ENCODE data around the gene NCR1. TPM values are rescaled to one million over a fixed set of nuclear protein-coding genes. Genes with fewer than 3 reads are reported as not detected.
A peak's percentile ranks its signal among the peaks of the same experiment; 100 is the strongest.
"Not testable (repeated sequence)": the region's sequence is repeated elsewhere in the genome, so short reads cannot be mapped to it uniquely, and the experiment has no call there.

Gene NCR1
- total RNA-seq, 6 donors from 2014 or later: 0.89 to 4.2 (median 2.2) TPM

DNA sequence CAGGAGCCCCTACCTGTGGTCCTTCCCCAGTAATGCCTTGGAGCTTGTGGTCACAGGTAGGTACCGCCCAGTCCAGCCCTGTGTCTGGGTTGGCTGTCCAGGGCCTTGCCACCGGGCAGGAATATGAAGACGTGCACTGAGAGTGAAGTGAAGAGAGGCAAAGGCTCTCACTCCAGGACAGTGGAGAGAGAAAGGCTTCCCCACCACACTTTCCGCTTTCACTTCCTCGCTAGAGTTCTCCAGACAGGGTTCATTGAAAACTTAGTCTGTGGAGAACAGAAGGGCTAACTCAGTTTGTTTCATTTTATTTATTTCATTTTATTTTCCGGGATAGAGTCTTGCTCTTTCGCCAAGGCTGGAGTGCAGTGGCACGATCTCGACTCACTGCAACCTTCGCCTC, 17.7 kb upstream of the NCR1 start:
- Histone ChIP-seq H3K36me3 (peaks cover 0 to 4% (median 0%) of the 10 kb centered on the region in 4 donors), H3K9me3 (no peaks in the 10 kb centered on the region), H3K27me3 (no peaks in the 10 kb centered on the region), H3K4me1 (no peaks in the 10 kb centered on the region), H3K27ac (no peak overlapping the region), H3K4me3 (no peak overlapping the region)
- ATAC-seq (ENCODE audit: low FRiP score in 2 of 2) (no peak), DNase-seq (no peak)
- TF ChIP-seq POLR2A (IDR thresholded peaks at IDR 0.05) (no peak), POLR2AphosphoS5 (IDR thresholded peaks at IDR 0.05) (no peak), EP300 (IDR thresholded peaks at IDR 0.05) (no peak)
- TF ChIP-seq, protein P1, sequence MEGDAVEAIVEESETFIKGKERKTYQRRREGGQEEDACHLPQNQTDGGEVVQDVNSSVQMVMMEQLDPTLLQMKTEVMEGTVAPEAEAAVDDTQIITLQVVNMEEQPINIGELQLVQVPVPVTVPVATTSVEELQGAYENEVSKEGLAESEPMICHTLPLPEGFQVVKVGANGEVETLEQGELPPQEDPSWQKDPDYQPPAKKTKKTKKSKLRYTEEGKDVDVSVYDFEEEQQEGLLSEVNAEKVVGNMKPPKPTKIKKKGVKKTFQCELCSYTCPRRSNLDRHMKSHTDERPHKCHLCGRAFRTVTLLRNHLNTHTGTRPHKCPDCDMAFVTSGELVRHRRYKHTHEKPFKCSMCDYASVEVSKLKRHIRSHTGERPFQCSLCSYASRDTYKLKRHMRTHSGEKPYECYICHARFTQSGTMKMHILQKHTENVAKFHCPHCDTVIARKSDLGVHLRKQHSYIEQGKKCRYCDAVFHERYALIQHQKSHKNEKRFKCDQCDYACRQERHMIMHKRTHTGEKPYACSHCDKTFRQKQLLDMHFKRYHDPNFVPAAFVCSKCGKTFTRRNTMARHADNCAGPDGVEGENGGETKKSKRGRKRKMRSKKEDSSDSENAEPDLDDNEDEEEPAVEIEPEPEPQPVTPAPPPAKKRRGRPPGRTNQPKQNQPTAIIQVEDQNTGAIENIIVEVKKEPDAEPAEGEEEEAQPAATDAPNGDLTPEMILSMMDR (IDR thresholded peaks at IDR 0.05): no peak
- 90 to 91% methylated on average over 10 of the region's 10 CpGs for whole genome bisulfite sequencing, 2 donors

DNA sequence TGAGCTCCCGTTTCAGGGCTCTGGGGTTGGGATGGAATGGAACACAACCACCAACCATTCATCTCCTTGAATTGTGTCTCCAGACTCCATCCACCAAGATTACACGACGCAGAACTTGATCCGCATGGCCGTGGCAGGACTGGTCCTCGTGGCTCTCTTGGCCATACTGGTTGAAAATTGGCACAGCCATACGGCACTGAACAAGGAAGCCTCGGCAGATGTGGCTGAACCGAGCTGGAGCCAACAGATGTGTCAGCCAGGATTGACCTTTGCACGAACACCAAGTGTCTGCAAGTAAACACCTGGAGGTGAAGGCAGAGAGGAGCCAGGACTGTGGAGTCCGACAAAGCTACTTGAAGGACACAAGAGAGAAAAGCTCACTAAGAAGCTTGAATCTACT, 16.4 kb upstream of the NCR1 start:
- TF ChIP-seq EP300 (IDR thresholded peaks at IDR 0.05) (no peak), POLR2AphosphoS5 (IDR thresholded peaks at IDR 0.05) (no peak), POLR2A (IDR thresholded peaks at IDR 0.05) (no peak)
- TF ChIP-seq, protein P1 (IDR thresholded peaks at IDR 0.05): no peak
- H3K36me3 ChIP-seq: peaks cover 0 to 4% (median 0%) of the 10 kb centered on the region in 4 donors

DNA sequence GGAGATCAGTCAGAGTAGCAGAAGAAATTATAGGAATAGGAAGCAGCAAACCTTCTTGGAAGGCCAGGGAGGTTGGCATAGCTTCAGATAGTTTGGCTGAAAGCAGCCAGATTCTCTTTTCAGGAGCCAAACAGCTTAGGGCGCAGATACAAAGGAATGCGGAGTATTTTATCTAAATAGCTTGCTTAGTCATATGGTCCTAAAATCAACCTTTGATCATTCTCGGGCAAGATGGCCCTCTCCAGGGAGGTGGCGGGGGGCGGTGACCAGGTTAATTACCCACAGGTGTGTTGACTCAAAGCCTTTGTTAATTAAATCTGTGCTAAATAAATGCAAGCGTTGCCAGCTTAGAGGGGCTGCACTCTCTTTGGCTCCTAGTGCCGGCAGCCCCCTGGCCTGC, 12.5 kb upstream of the NCR1 start:
- ATAC-seq (ENCODE audit: low FRiP score in 2 of 2) (no peak), DNase-seq (no peak)
- H3K27me3 ChIP-seq: no peaks in the 10 kb centered on the region
- no peak overlapping the region for H3K27ac ChIP-seq
- H3K36me3 ChIP-seq: no peaks in the 10 kb centered on the region
- TF ChIP-seq EP300 (IDR thresholded peaks at IDR 0.05): no peak
- TF ChIP-seq, protein P1 (IDR thresholded peaks at IDR 0.05): no peak
- TF ChIP-seq POLR2A (IDR thresholded peaks at IDR 0.05): no peak
- no peak for TF ChIP-seq POLR2AphosphoS5 (IDR thresholded peaks at IDR 0.05)
- 32 to 58% methylated on average over 7 of the region's 7 CpGs for WGBS, 2 donors
- no peaks in the 10 kb centered on the region for H3K9me3 ChIP-seq
- H3K4me3 ChIP-seq: no peak overlapping the region
- no peaks in the 10 kb centered on the region for H3K4me1 ChIP-seq

More for the DNA sequence above, 16.4 kb upstream of the NCR1 start:
- H3K27me3 ChIP-seq: no peaks in the 10 kb centered on the region
- H3K27ac ChIP-seq: no peak overlapping the region
- H3K4me1 ChIP-seq: no peaks in the 10 kb centered on the region
- H3K4me3 ChIP-seq: no peak overlapping the region
- WGBS, 2 donors: 71 to 87% methylated on average over 11 of the region's 11 CpGs
- DNase-seq: no peak
- no peak for ATAC-seq (ENCODE audit: low FRiP score in 2 of 2)
- no peaks in the 10 kb centered on the region for H3K9me3 ChIP-seq

DNA sequence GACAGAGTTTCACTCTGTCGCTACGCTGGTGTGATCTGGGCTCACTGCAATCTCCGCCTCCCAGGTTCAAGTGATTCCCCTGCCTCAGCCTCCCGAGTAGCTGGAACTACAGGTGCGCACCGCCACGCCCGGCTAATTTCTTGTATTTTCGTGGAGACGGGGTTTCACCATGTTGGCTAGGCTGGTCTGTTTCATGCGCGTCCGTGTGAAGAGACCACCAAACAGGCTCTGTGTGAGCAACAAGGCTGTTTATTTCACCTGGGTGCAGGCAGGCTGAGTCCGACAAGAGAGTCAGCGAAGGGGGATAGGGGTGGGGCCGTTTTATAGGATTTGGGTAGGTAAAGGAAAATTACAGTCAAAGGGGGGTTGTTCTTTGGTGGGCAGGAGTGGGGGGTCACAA, 11.8 kb upstream of the NCR1 start:
- DNase-seq; H3K36me3 ChIP-seq; H3K27me3 ChIP-seq; H3K9me3 ChIP-seq; H3K4me1 ChIP-seq; ATAC-seq (ENCODE audit: low FRiP score in 2 of 2); H3K27ac ChIP-seq; H3K4me3 ChIP-seq: not testable (repeated sequence)
- 89 to 93% methylated on average over 16 of the region's 16 CpGs for WGBS, 2 donors

DNA sequence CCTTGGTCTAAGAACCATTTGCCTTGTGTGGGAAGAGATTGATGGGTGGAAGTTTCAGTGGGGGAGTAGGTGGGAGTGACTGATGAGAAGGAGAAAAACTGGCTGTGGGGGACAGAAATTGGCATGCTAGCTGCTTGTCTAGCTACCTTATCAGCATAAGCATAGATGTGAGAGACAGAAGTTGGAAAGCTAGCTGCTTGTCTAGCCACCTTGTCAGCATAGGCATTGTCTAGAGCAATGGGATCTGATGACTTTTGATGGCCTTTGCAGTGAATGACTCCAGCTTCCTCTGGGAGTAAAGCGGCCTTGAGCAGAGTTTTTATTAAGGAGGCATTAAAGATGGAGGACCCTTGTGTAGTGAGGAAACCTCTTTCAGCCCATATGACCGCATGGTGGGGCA, 9.9 kb upstream of the NCR1 start:
- ATAC-seq (ENCODE audit: low FRiP score in 2 of 2) (no peak), DNase-seq (no peak)
- WGBS, 2 donors: 82 to 83% methylated on average over 2 of the region's 2 CpGs
- Histone ChIP-seq H3K4me1 (no peaks in the 10 kb centered on the region), H3K4me3 (no peak overlapping the region), H3K36me3 (no peaks in the 10 kb centered on the region), H3K27me3 (no peaks in the 10 kb centered on the region), H3K9me3 (no peaks in the 10 kb centered on the region), H3K27ac (no peak overlapping the region)
- TF ChIP-seq, protein P1 (IDR thresholded peaks at IDR 0.05): no peak
- TF ChIP-seq POLR2AphosphoS5 (IDR thresholded peaks at IDR 0.05): no peak
- no peak for TF ChIP-seq POLR2A (IDR thresholded peaks at IDR 0.05)
- no peak for TF ChIP-seq EP300 (IDR thresholded peaks at IDR 0.05)

DNA sequence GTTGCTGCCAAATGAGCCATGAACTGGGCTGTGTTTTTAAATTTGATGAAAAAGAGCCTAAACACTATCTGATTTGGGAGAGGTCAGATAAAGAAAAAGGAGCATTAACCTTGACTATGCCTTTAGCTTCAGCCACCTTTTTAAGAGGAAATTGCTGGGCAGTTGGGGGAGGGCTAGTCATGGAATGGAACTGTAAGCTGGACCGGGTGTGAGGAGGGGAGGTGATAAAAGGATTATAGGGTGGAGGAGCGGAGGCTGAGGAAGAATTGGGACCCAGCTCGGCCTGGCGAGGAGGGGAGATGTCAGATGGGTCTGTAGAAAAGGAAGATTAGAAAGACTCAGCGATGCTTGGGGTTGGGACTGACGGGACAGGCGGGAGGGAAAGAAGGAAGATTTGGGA, 7.3 kb upstream of the NCR1 start:
- H3K27ac ChIP-seq; ATAC-seq (ENCODE audit: low FRiP score in 2 of 2); H3K36me3 ChIP-seq; H3K4me1 ChIP-seq; H3K4me3 ChIP-seq; H3K9me3 ChIP-seq; DNase-seq; H3K27me3 ChIP-seq: not testable (repeated sequence)
- 65 to 67% methylated on average over 7 of the region's 7 CpGs for WGBS, 2 donors

DNA sequence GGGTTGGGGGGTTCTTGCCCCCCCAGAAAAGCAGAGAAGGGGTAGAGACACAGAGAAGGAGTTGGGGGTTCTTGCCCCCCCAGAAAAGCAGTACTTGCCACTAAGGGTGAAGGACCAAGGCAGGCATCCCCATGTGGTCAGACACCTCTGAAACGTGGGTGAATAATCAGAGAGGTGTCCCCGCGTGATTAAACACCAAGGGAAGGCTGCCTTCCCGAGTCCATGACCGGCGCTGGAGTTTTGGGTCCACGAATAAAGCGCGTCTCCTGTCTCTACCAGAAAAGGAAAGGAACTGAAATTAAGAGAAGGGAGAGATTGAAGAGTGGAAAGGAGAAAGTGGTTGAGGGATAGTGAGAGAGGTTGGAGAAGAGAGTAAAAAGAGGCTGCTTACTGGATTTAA, 6.3 kb upstream of the NCR1 start:
- WGBS, 2 donors: 79 to 82% methylated on average over 9 of the region's 9 CpGs
- not testable (repeated sequence) for H3K27me3 ChIP-seq; H3K4me3 ChIP-seq; H3K9me3 ChIP-seq; H3K4me1 ChIP-seq; DNase-seq; H3K36me3 ChIP-seq; ATAC-seq (ENCODE audit: low FRiP score in 2 of 2); H3K27ac ChIP-seq

DNA sequence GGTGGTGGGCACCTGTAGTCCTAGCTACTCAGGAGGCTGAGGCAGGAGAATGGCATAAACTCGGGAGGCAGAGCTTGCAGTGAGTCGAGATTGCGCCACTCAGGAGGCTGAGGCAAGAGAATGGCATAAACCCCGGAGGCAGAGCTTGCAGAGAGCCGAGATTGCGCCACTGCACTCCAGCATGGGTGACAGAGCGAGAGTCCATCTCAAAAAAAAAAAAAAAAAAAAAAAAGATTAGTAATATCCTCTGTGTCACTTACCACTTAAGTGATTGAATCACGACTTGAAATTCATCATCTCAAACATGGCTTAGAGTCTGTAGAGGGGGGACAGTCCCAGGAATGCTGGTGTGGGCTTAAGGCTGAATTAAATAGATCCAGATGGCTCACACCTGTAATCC, 4.8 kb upstream of the NCR1 start:
- H3K9me3 ChIP-seq; H3K27ac ChIP-seq; H3K27me3 ChIP-seq; H3K4me3 ChIP-seq; H3K36me3 ChIP-seq; H3K4me1 ChIP-seq; ATAC-seq (ENCODE audit: low FRiP score in 2 of 2): not testable (repeated sequence)
- DNase-seq: peak in 1 of 2 donors; percentile 78
- WGBS, 2 donors: 41 to 67% methylated on average over 8 of the region's 8 CpGs
